Tibial nerve (tissue), 4 donors: ENCODE measurements around the gene ZFP69. TPM values are rescaled to one million over a fixed set of nuclear protein-coding genes. Genes with fewer than 3 reads are reported as not detected.

Experiments
- DNase-seq, 2 donors: peaks; one replicate each; pipeline ENCODE4 v3.0.0-alpha.2; 2019; ENCODE audit warnings: low spot score in 2 of 2
- H3K27ac ChIP-seq, 4 donors: fragments of 200-600 bp; sonication (generic) in 3 of 4; one replicate each; pipeline ENCODE4 v1.5.1; 2017 to 2019; ENCODE audit warnings: mild to moderate bottlenecking in 1 of 4
- H3K27me3 ChIP-seq, 2 donors: fragments of 200-600 bp; sonication (generic) in 1 of 2; one replicate each; pipeline versions ENCODE4 v1.5.1 to v1.6.0; 2017 to 2019
- H3K36me3 ChIP-seq, 3 donors: fragments of 200-600 bp; sonication (generic); one replicate each; pipeline ENCODE4 v1.5.1; 2018 to 2019
- H3K4me1 ChIP-seq, 4 donors: fragments of 200-600 bp; sonication (generic) in 3 of 4; one replicate each; pipeline ENCODE4 v1.5.1; 2017 to 2019
- H3K4me3 ChIP-seq, 4 donors: fragments of 200-600 bp; sonication (generic) in 3 of 4; one replicate each; pipeline ENCODE4 v1.5.1; 2017 to 2019; ENCODE audit warnings: mild to moderate bottlenecking in 1 of 4, moderate library complexity in 1 of 4
- H3K9me3 ChIP-seq, 4 donors: fragments of 200-600 bp; sonication (generic) in 3 of 4; one replicate each; pipeline ENCODE4 v1.5.1; 2017 to 2019
- CTCF ChIP-seq, 5 experiments: fragments of 200-600 bp in 3 of 5; fragments of 450-650 bp in 2 of 5; sonication (generic) in 3 of 5; IDR thresholded peaks; one replicate each; pipeline ENCODE4 v1.5.1; 2016 to 2019; ENCODE audit warnings: antibody characterized with exemption in 5 of 5, mild to moderate bottlenecking in 3 of 5, moderate library complexity in 2 of 5
- EP300 ChIP-seq, 2 donors: sonication (generic); formaldehyde crosslinking; IDR thresholded peaks; one replicate each; pipeline ENCODE4 v1.6.1; 2017; ENCODE audit warnings: antibody characterized with exemption in 2 of 2, mild to moderate bottlenecking in 1 of 2
- POLR2A ChIP-seq, 2 donors: fragments of 450-650 bp; IDR thresholded peaks; one replicate each; pipeline ENCODE4 v1.6.1; 2017; ENCODE audit warnings: antibody characterized with exemption in 2 of 2, mild to moderate bottlenecking in 2 of 2, moderate library complexity in 2 of 2
- WGBS, 2 donors: methylation state at CpG; one replicate each; pipeline ENCODE4 v1.1.5; 2018; 5-methylcytosine and 5-hydroxymethylcytosine counted together
- total RNA-seq, 4 donors: library from RNA; depleted of rRNA; stranded (reverse); fragments of >200 nt; gene quantifications; one replicate each; pipeline ENCODE4 v1.1.0, GENCODE V29; 2016

The ZFP69 gene
- total RNA-seq, result 1 to 10 TPM; 1.7 to 7.6 (median 3.4) TPM

DNA sequence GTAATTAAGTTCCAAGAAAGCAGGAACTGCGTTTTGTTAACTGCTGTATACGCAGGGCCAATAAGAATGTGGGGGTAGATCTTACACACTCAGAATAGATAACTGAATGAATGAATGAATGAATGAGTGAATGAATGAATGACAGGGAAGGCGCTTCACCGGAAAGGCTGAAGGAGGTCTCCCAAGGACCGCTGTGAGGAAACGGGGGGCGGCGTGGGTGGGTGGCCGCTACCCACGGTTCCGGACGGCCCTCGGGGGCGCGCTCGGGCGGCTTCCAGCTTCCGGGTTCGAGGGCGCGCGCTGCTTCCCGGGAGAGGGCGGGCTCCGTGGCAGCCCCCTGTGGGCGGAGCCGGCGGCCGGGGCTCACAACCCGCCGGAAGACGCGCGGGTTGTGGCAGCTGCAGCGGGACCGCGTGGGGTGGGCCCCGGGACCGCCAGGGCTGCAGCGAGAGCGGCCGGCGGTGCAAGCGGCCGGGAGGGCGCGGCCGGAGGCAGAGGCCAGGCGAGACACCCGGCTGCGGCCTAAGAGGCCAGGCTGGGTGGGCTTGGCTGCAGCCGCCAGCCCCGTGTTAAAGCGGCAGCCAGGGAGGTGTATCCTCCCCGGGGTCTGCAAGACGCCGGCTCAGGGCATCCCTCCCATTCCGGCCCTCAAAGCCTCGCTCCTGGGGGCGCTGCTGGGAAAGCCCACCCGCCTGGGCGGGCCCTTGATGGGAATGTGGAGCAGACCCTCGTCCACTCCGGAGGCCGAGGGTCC, at the start of gene ZFP69:
TSS of gene ZFP69 (plus strand) at position 367 of the 754 bp plus-strand sequence. CDS start 2,072 bp downstream, outside the sequence.
- TF ChIP-seq CTCF (IDR thresholded peaks at IDR 0.05), result peak in 1 of 5 experiments; percentile 15
- no peak for TF ChIP-seq EP300 (IDR thresholded peaks at IDR 0.05)
- peak; percentile 27 to 37 for TF ChIP-seq POLR2A (IDR thresholded peaks at IDR 0.05)
- H3K27me3 ChIP-seq, result no peaks in the 10 kb centered on the region
- H3K9me3 ChIP-seq, result peaks cover 0 to 46% (median 12%) of the 10 kb centered on the region in 4 donors
- peak within 1 kb of the TSS; percentile 74 to 92 (median 88) for H3K4me3 ChIP-seq
- WGBS, 2 donors, result 1% methylated on average over 26 to 64 of the region's 65 CpGs
- H3K4me1 ChIP-seq, result peaks cover 0 to 12% (median 5%) of the 10 kb centered on the region in 4 donors
- DNase-seq, result peak; percentile 5 to 29
- H3K27ac ChIP-seq, result peak within 1 kb of the TSS; percentile 51 to 81 (median 66)
- H3K36me3 ChIP-seq, result peaks cover 0 to 29% (median 0%) of the 10 kb centered on the region in 3 donors

DNA sequence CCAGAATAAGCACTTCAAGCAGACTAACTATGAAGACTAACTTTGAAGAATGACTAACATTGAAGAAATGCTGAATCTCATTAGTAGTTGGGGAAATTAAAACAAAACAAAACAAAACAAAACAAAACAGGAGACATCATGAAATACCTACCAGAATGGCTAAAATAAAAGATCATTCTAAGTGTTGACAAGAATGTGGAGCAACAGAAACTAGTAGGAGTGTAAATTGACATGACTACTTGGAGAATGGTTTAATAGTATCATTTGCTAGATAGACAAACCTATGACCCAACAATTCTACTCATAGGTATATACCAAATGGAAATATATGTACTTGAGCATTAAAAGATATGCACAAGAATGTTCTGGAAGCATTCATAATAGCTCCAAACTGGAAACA, 45.7 kb upstream of the ZFP69 start:
- no peak overlapping the region for H3K27ac ChIP-seq
- DNase-seq, result no peak
- H3K27me3 ChIP-seq, result no peaks in the 10 kb centered on the region
- H3K4me1 ChIP-seq, result no peaks in the 10 kb centered on the region
- no peak for TF ChIP-seq CTCF (IDR thresholded peaks at IDR 0.05)
- no peak for TF ChIP-seq POLR2A (IDR thresholded peaks at IDR 0.05)
- TF ChIP-seq EP300 (IDR thresholded peaks at IDR 0.05), result no peak
- H3K36me3 ChIP-seq, result no peaks in the 10 kb centered on the region
- H3K9me3 ChIP-seq, result no peaks in the 10 kb centered on the region
- H3K4me3 ChIP-seq, result no peak overlapping the region

- 36 to 42% methylated on average over 3 of the region's 3 CpGs for WGBS, 2 donors
- TF ChIP-seq CTCF (IDR thresholded peaks at IDR 0.05) (no peak), POLR2A (IDR thresholded peaks at IDR 0.05) (no peak), EP300 (IDR thresholded peaks at IDR 0.05) (no peak)
- DNase-seq, result no peak
- no peaks in the 10 kb centered on the region for H3K36me3 ChIP-seq
- no peaks in the 10 kb centered on the region for H3K4me1 ChIP-seq
- H3K9me3 ChIP-seq, result no peaks in the 10 kb centered on the region
- no peak overlapping the region for H3K27ac ChIP-seq
- no peaks in the 10 kb centered on the region for H3K27me3 ChIP-seq
- no peak overlapping the region for H3K4me3 ChIP-seq
Measured at GRCh38 chr1:40432644-40433390, 44.3 kb upstream of the ZFP69 start.

DNA sequence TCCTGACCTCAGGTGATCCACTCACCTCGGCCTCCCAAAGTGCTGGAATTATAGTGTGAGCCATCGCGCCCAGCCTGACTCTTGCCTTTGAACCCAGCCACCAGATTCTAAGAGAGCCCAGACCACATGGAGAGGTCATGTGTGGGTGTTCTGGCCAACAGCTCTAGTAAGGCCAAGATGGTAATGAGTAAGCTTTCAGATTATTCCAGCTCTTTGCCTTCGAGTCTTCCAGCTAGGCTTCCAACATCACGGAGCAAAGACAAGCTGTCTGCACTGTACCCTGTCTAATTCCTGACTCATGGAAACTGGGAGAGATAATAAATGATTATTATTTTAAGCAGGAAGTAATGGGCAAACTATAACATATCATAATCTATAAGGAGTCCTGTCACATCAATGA, 41.6 kb upstream of the ZFP69 start:
- WGBS, 2 donors, result 81 to 84% methylated on average over 5 of the region's 5 CpGs
- Histone ChIP-seq H3K9me3 (no peaks in the 10 kb centered on the region), H3K36me3 (no peaks in the 10 kb centered on the region), H3K4me1 (no peaks in the 10 kb centered on the region), H3K27ac (no peak overlapping the region), H3K4me3 (no peak overlapping the region), H3K27me3 (no peaks in the 10 kb centered on the region)
- TF ChIP-seq CTCF (IDR thresholded peaks at IDR 0.05) (no peak), EP300 (IDR thresholded peaks at IDR 0.05) (no peak), POLR2A (IDR thresholded peaks at IDR 0.05) (no peak)
- DNase-seq, result no peak

GRCh38 chr1:40435876-40436275, 41.2 kb upstream of the ZFP69 start:
- H3K4me3 ChIP-seq, result no peak overlapping the region
- DNase-seq, result no peak
- no peaks in the 10 kb centered on the region for H3K9me3 ChIP-seq
- no peak for TF ChIP-seq CTCF (IDR thresholded peaks at IDR 0.05)
- TF ChIP-seq EP300 (IDR thresholded peaks at IDR 0.05), result no peak
- no peak for TF ChIP-seq POLR2A (IDR thresholded peaks at IDR 0.05)
- H3K27ac ChIP-seq, result no peak overlapping the region
- H3K36me3 ChIP-seq, result no peaks in the 10 kb centered on the region
- no peaks in the 10 kb centered on the region for H3K4me1 ChIP-seq
- WGBS, 2 donors, result 85 to 87% methylated on average over 4 of the region's 4 CpGs
- H3K27me3 ChIP-seq, result no peaks in the 10 kb centered on the region
